ENCODE data around the gene HS6ST2. TPM values are rescaled to one million over a fixed set of nuclear protein-coding genes. Genes with fewer than 3 reads are reported as not detected.

HS6ST2 gene
- total RNA-seq, 1 experiment from 2014 or later, result 13.4 TPM

- Histone ChIP-seq H4K20me1 (ENCODE audit: insufficient read depth) (no peaks in the 10 kb centered on the region), H3K9me3 (ENCODE audit: insufficient read depth, low read depth) (no peaks in the 10 kb centered on the region), H3K27ac (no peak overlapping the region), H3K4me2 (no peak overlapping the region), H3K4me3 (no peak overlapping the region), H3F3A (ENCODE audit: insufficient read depth, low read depth) (no peaks in the 10 kb centered on the region), H3K4me1 (replicated peaks; ENCODE audit: insufficient read depth) (no peaks in the 10 kb centered on the region), H3K27me3 (ENCODE audit: insufficient read depth, low read depth) (no peaks in the 10 kb centered on the region), H3K9me2 (ENCODE audit: insufficient read depth) (no peaks in the 10 kb centered on the region), H2AFZ (no peak overlapping the region), H3K36me3 (ENCODE audit: low read depth) (no peaks in the 10 kb centered on the region), H3K79me2 (ENCODE audit: low read depth) (no peaks in the 10 kb centered on the region)
- ChIA-PET POLR2A (ENCODE audit: unreplicated experiment) (no interaction called here), CTCF (no interaction called here)
- BruUV-seq (replicated peaks), result no TSS peak
- TF ChIP-seq CTCF (conservative IDR thresholded peaks at IDR 0.05) (no peak), EZH2 (IDR thresholded peaks at IDR 0.05; ENCODE audit: low read depth) (no peak)
- no peak for DNase-seq
- intact Hi-C loops (cut with micrococcal nuclease; ENCODE audit: unreplicated experiment), result no loop called here
Measured at GRCh38 chrX:132692526-132692925, 265.9 kb downstream of the HS6ST2 start.

GRCh38 chrX:132692066-132692465 is 266.4 kb downstream of the HS6ST2 start:
- Histone ChIP-seq H3K4me2 (no peak overlapping the region), H3F3A (ENCODE audit: insufficient read depth, low read depth) (no peaks in the 10 kb centered on the region), H3K9me3 (ENCODE audit: insufficient read depth, low read depth) (no peaks in the 10 kb centered on the region), H3K79me2 (ENCODE audit: low read depth) (no peaks in the 10 kb centered on the region), H3K4me1 (replicated peaks; ENCODE audit: insufficient read depth) (no peaks in the 10 kb centered on the region), H3K4me3 (no peak overlapping the region), H2AFZ (no peak overlapping the region), H4K20me1 (ENCODE audit: insufficient read depth) (no peaks in the 10 kb centered on the region), H3K36me3 (ENCODE audit: low read depth) (no peaks in the 10 kb centered on the region), H3K9me2 (ENCODE audit: insufficient read depth) (no peaks in the 10 kb centered on the region), H3K27me3 (ENCODE audit: insufficient read depth, low read depth) (no peaks in the 10 kb centered on the region), H3K27ac (no peak overlapping the region)
- ChIA-PET CTCF (no interaction called here), POLR2A (ENCODE audit: unreplicated experiment) (no interaction called here)
- DNase-seq, result no peak
- no peak for TF ChIP-seq EZH2 (IDR thresholded peaks at IDR 0.05; ENCODE audit: low read depth)
- no peak for TF ChIP-seq CTCF (conservative IDR thresholded peaks at IDR 0.05)
- no TSS peak for BruUV-seq (replicated peaks)
- intact Hi-C loops (cut with micrococcal nuclease; ENCODE audit: unreplicated experiment), result no loop called here

GRCh38 chrX:132689612-132690563 is 268.5 kb downstream of the HS6ST2 start:
- no peak overlapping the region for H3K4me2 ChIP-seq
- CTCF ChIA-PET, result interaction anchor here (0.6 kb wide), 1 partner anchor 862 kb away, joined by 3 read pairs; no protein-coding TSS in a partner anchor
- no peak overlapping the region for H3K4me3 ChIP-seq
- no peaks in the 10 kb centered on the region for H3K79me2 ChIP-seq (ENCODE audit: low read depth)
- no peak overlapping the region for H2AFZ ChIP-seq
- TF ChIP-seq EZH2 (IDR thresholded peaks at IDR 0.05; ENCODE audit: low read depth) (no peak), CTCF (conservative IDR thresholded peaks at IDR 0.05) (no peak)
- no peak for DNase-seq
- no peak overlapping the region for H3K27ac ChIP-seq
- H3K9me2 ChIP-seq (ENCODE audit: insufficient read depth), result no peaks in the 10 kb centered on the region
- POLR2A ChIA-PET (ENCODE audit: unreplicated experiment), result no interaction called here
- H3F3A ChIP-seq (ENCODE audit: insufficient read depth, low read depth), result no peaks in the 10 kb centered on the region
- intact Hi-C loops (cut with micrococcal nuclease; ENCODE audit: unreplicated experiment), result no loop called here
- no peaks in the 10 kb centered on the region for H3K9me3 ChIP-seq (ENCODE audit: insufficient read depth, low read depth)
- BruUV-seq (replicated peaks), result no TSS peak
- no peaks in the 10 kb centered on the region for H3K36me3 ChIP-seq (ENCODE audit: low read depth)
- H3K4me1 ChIP-seq (replicated peaks; ENCODE audit: insufficient read depth), result no peaks in the 10 kb centered on the region
- no peaks in the 10 kb centered on the region for H4K20me1 ChIP-seq (ENCODE audit: insufficient read depth)
- H3K27me3 ChIP-seq (ENCODE audit: insufficient read depth, low read depth), result no peaks in the 10 kb centered on the region

All from PC-9 (cell line).